Neutrophil (primary cell): Measurements from ENCODE around the gene ASNSD1.
"Not testable (repeated sequence)": the region's sequence is repeated elsewhere in the genome, so short reads cannot be mapped to it uniquely, and the experiment has no call there.

ENCODE experiments used
- H3K27ac ChIP-seq: fragments of 200-600 bp; sonication (generic); 2 replicates; pipeline ENCODE4 v1.5.1; 2016; ENCODE audit warnings: mild to moderate bottlenecking, moderate library complexity
- H3K27me3 ChIP-seq: fragments of 200-600 bp; sonication (generic); 2 replicates; pipeline ENCODE4 v1.6.0; 2016; ENCODE audit warnings: mild to moderate bottlenecking
- H3K36me3 ChIP-seq: fragments of 200-600 bp; sonication (generic); 2 replicates; pipeline ENCODE4 v1.5.1; 2017
- H3K4me1 ChIP-seq, 2 experiments: fragments of 200-600 bp in 1 of 2; sonication (generic) in 1 of 2; 1 replicate in 1 of 2; 2 replicates in 1 of 2; pipeline versions ENCODE4 v1.5.1 to v1.6.1; 2013 to 2016; ENCODE audit warnings: low read depth in 1 of 2, low read length in 1 of 2, mild to moderate bottlenecking in 1 of 2, moderate library complexity in 1 of 2; ENCODE audit not compliant: control insufficient read depth in 1 of 2, insufficient read depth in 1 of 2
- H3K4me3 ChIP-seq, 2 experiments: fragments of 200-600 bp in 1 of 2; sonication (generic) in 1 of 2; 1 replicate in 1 of 2; 2 replicates in 1 of 2; pipeline ENCODE4 v1.5.1; 2013 to 2016; ENCODE audit warnings: low read depth in 1 of 2, low read length in 1 of 2, mild to moderate bottlenecking in 1 of 2, moderate library complexity in 1 of 2
- H3K9me3 ChIP-seq: fragments of 200-600 bp; sonication (generic); 2 replicates; pipeline ENCODE4 v1.5.1; 2016
- CTCF ChIP-seq: fragments of 200-600 bp; sonication (generic); IDR thresholded peaks from 2 replicates; pipeline ENCODE4 v1.5.1; 2016; ENCODE audit warnings: antibody characterized with exemption

The ASNSD1 gene

GRCh38 chr2:189698020-189698887 lies 37.0 kb downstream of the ASNSD1 start:
- Histone ChIP-seq H3K9me3 (no peaks in the 10 kb centered on the region), H3K4me3 (peak overlapping the region; percentile 44 to 49), H3K4me1 (peaks cover 9 to 13% of the 10 kb centered on the region in 2 experiments), H3K27me3 (no peaks in the 10 kb centered on the region), H3K27ac (peak overlapping the region; percentile 58), H3K36me3 (no peaks in the 10 kb centered on the region)
- peak; percentile 37 for TF ChIP-seq CTCF

- peaks cover 9 to 13% of the 10 kb centered on the region in 2 experiments for H3K4me1 ChIP-seq
- H3K9me3 ChIP-seq = no peaks in the 10 kb centered on the region
- H3K4me3 ChIP-seq = no peak overlapping the region
- no peaks in the 10 kb centered on the region for H3K27me3 ChIP-seq
- no peak overlapping the region for H3K27ac ChIP-seq
- no peaks in the 10 kb centered on the region for H3K36me3 ChIP-seq
- TF ChIP-seq CTCF = no peak
Observed at GRCh38 chr2:189700681-189701080, 39.4 kb downstream of the ASNSD1 start.

GRCh38 chr2:189702071-189702470 lies 40.8 kb downstream of the ASNSD1 start:
- H3K9me3 ChIP-seq = no peaks in the 10 kb centered on the region
- no peak overlapping the region for H3K27ac ChIP-seq
- H3K4me1 ChIP-seq = peaks cover 9 to 13% of the 10 kb centered on the region in 2 experiments
- H3K27me3 ChIP-seq = no peaks in the 10 kb centered on the region
- no peaks in the 10 kb centered on the region for H3K36me3 ChIP-seq
- no peak for TF ChIP-seq CTCF
- no peak overlapping the region for H3K4me3 ChIP-seq

- no peak overlapping the region for H3K27ac ChIP-seq
- TF ChIP-seq CTCF = no peak
- H3K36me3 ChIP-seq = peaks cover 5% of the 10 kb centered on the region
- no peaks in the 10 kb centered on the region for H3K27me3 ChIP-seq
- H3K4me1 ChIP-seq = no peaks in the 10 kb centered on the region
- H3K4me3 ChIP-seq = no peak overlapping the region
- H3K9me3 ChIP-seq = no peaks in the 10 kb centered on the region
Observed at GRCh38 chr2:189709501-189710221, 48.4 kb downstream of the ASNSD1 start.

GRCh38 chr2:189717593-189717992 lies 56.3 kb downstream of the ASNSD1 start:
- H3K27me3 ChIP-seq, H3K4me3 ChIP-seq, H3K27ac ChIP-seq, H3K9me3 ChIP-seq, H3K36me3 ChIP-seq: not testable (repeated sequence)
- peaks cover 7 to 10% of the 10 kb centered on the region in 2 experiments for H3K4me1 ChIP-seq

GRCh38 chr2:189719571-189719970 lies 58.3 kb downstream of the ASNSD1 start:
- Histone ChIP-seq H3K27ac (no peak overlapping the region), H3K9me3 (no peaks in the 10 kb centered on the region), H3K27me3 (no peaks in the 10 kb centered on the region), H3K4me3 (no peak overlapping the region), H3K4me1 (peaks cover 7 to 10% of the 10 kb centered on the region in 2 experiments), H3K36me3 (no peaks in the 10 kb centered on the region)
- no peak for TF ChIP-seq CTCF
